ENCODE measurements around the gene GDPD4. TPM values are rescaled to one million over a fixed set of nuclear protein-coding genes. Genes with fewer than 3 reads are reported as not detected.

GDPD4 gene
- total RNA-seq, 1 experiment from 2014 or later: not detected

- Histone ChIP-seq H3K9ac (ENCODE audit: low read length) (no peak overlapping the region), H3K9me3 (ENCODE audit: control insufficient read depth in 1 of 2, insufficient read depth in 1 of 2, low read depth in 1 of 2, low read length in 2 of 2) (no peaks in the 10 kb centered on the region), H3K27ac (ENCODE audit: low read depth, low read length) (no peak overlapping the region), H3K27me3 (ENCODE audit: insufficient read depth, low read length) (no peaks in the 10 kb centered on the region), H3K9me2 (ENCODE audit: insufficient read depth) (no peaks in the 10 kb centered on the region), H3K4me1 (ENCODE audit: control insufficient read depth in 1 of 2, insufficient read depth in 2 of 2, low read length in 2 of 2) (no peaks in the 10 kb centered on the region), H4K20me1 (ENCODE audit: insufficient read depth) (no peaks in the 10 kb centered on the region), H2AFZ (ENCODE audit: low read depth, low read length, poor library complexity, severe bottlenecking) (no peak overlapping the region), H3K4me3 (replicated peaks in 1 of 2; ENCODE audit: low read depth in 1 of 2, low read length in 2 of 2) (no peak overlapping the region), H3K4me2 (ENCODE audit: low read length) (no peak overlapping the region), H3K36me3 (ENCODE audit: control insufficient read depth in 1 of 2, insufficient read depth in 2 of 2, low read length in 2 of 2) (no peaks in the 10 kb centered on the region), H3K79me2 (ENCODE audit: insufficient read depth, low read length) (no peaks in the 10 kb centered on the region)
- POLR2A ChIA-PET: no interaction called here
- RAD21 ChIA-PET (ENCODE audit: low non-redundant PET in 1 of 2, low total read pairs in 2 of 2, uncharacterized antibody in 2 of 2, unreplicated experiment in 2 of 2): no interaction called here
- no peak for ATAC-seq
- CTCF ChIA-PET: no interaction called here
- no TSS peak for BruUV-seq (replicated peaks)
- intact Hi-C loops (cut with micrococcal nuclease): no loop called here
- TF ChIP-seq RAD21 (IDR thresholded peaks at IDR 0.05; ENCODE audit: low read depth) (no peak), FOSL1 (IDR thresholded peaks at IDR 0.05; ENCODE audit: low read depth) (peak; percentile 20; the same call in 1 of the 2 replicates)
- DNase-seq (ENCODE audit: low read depth, low spot score): no peak
Measured at GRCh38 chr11:77308838-77309237, 7.4 kb upstream of the GDPD4 start.

GRCh38 chr11:77303328-77303727 is 1.8 kb upstream of the GDPD4 start:
- H3K4me1 ChIP-seq (ENCODE audit: control insufficient read depth in 1 of 2, insufficient read depth in 2 of 2, low read length in 2 of 2): peaks cover 0 to 18% of the 10 kb centered on the region in 2 experiments; a peak in 2 of 4 replicates
- H3K4me2 ChIP-seq (ENCODE audit: low read length): no peak overlapping the region
- no TSS peak for BruUV-seq (replicated peaks)
- intact Hi-C loops (cut with micrococcal nuclease): no loop called here
- H3K27ac ChIP-seq (ENCODE audit: low read depth, low read length): no peak overlapping the region
- H2AFZ ChIP-seq (ENCODE audit: low read depth, low read length, poor library complexity, severe bottlenecking): no peak overlapping the region
- H4K20me1 ChIP-seq (ENCODE audit: insufficient read depth): no peaks in the 10 kb centered on the region
- H3K9me2 ChIP-seq (ENCODE audit: insufficient read depth): no peaks in the 10 kb centered on the region
- no peaks in the 10 kb centered on the region for H3K79me2 ChIP-seq (ENCODE audit: insufficient read depth, low read length)
- no peak overlapping the region for H3K4me3 ChIP-seq (replicated peaks in 1 of 2; ENCODE audit: low read depth in 1 of 2, low read length in 2 of 2)
- CTCF ChIA-PET: no interaction called here
- POLR2A ChIA-PET: no interaction called here
- DNase-seq (ENCODE audit: low read depth, low spot score): no peak
- no peaks in the 10 kb centered on the region for H3K36me3 ChIP-seq (ENCODE audit: control insufficient read depth in 1 of 2, insufficient read depth in 2 of 2, low read length in 2 of 2)
- H3K9ac ChIP-seq (ENCODE audit: low read length): no peak overlapping the region
- H3K9me3 ChIP-seq (ENCODE audit: control insufficient read depth in 1 of 2, insufficient read depth in 1 of 2, low read depth in 1 of 2, low read length in 2 of 2): no peaks in the 10 kb centered on the region
- H3K27me3 ChIP-seq (ENCODE audit: insufficient read depth, low read length): no peaks in the 10 kb centered on the region
- TF ChIP-seq YY1 (IDR thresholded peaks at IDR 0.05; ENCODE audit: extremely low read depth, insufficient replicate concordance, low read depth, low read length) (no peak), RAD21 (IDR thresholded peaks at IDR 0.05; ENCODE audit: low read depth) (no peak), CBX3 (IDR thresholded peaks at IDR 0.05; ENCODE audit: low read depth) (no peak), SRF (IDR thresholded peaks at IDR 0.05; ENCODE audit: low read depth) (no peak), POLR2AphosphoS5 (IDR thresholded peaks at IDR 0.05; ENCODE audit: low read depth, low read length) (no peak), CTCF (IDR thresholded peaks at IDR 0.05 in 2 of 3, conservative IDR thresholded peaks at IDR 0.05 in 1 of 3; ENCODE audit: borderline replicate concordance in 1 of 3, insufficient read depth in 1 of 3, low read depth in 2 of 3, low read length in 2 of 3) (no peak), EZH2phosphoT487 (IDR thresholded peaks at IDR 0.05; ENCODE audit: borderline replicate concordance) (no peak)
- ATAC-seq: 0 out of 2 replicates have a peak, but pooled peaks have one; percentile 31
- RAD21 ChIA-PET (ENCODE audit: low non-redundant PET in 1 of 2, low total read pairs in 2 of 2, uncharacterized antibody in 2 of 2, unreplicated experiment in 2 of 2): no interaction called here
